Adrenal gland (tissue), 5 donors: ENCODE measurements around the gene FHOD3.

Experiments used
- POLR2A ChIP-seq, 2 donors: fragments of 450-650 bp; IDR thresholded peaks; one replicate each; pipeline ENCODE4 v1.6.1; 2017; ENCODE audit warnings: antibody characterized with exemption in 2 of 2, mild to moderate bottlenecking in 2 of 2, moderate library complexity in 1 of 2
- TF ChIP-seq, protein P1 (sequence below), 6 experiments: fragments of 450-650 bp in 4 of 6; fragments of 200-600 bp in 2 of 6; sonication (generic) in 1 of 6; IDR thresholded peaks; 1 replicate in 5 of 6; 2 replicates in 1 of 6; pipeline versions ENCODE4 v1.5.1 to v1.8.0; 2016 to 2021; ENCODE audit warnings: antibody characterized with exemption in 6 of 6, mild to moderate bottlenecking in 2 of 6, moderate library complexity in 1 of 6
- donor health status: DM: no; HTN: no; CAD: no.

DNA sequence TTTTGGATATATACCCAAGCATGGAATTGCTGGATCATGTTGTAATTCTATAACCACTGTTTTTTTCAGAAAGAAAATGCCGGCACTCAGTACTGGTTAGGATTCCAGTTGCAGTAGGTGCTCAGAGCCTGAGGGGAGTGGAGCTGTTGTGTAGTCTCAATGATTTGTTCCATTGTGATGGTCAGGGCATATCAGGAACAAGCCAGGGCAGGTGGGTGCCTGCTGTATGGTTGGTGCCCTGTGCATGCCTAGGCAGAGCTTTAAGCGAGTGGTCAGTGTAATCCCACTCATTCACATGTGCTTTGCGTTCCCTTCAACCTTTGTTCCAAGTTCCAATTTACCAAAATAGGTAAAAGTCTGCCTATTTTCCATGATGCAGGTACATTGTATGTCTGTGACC lies 100.9 kb downstream of the FHOD3 start:
- TF ChIP-seq, protein P1, sequence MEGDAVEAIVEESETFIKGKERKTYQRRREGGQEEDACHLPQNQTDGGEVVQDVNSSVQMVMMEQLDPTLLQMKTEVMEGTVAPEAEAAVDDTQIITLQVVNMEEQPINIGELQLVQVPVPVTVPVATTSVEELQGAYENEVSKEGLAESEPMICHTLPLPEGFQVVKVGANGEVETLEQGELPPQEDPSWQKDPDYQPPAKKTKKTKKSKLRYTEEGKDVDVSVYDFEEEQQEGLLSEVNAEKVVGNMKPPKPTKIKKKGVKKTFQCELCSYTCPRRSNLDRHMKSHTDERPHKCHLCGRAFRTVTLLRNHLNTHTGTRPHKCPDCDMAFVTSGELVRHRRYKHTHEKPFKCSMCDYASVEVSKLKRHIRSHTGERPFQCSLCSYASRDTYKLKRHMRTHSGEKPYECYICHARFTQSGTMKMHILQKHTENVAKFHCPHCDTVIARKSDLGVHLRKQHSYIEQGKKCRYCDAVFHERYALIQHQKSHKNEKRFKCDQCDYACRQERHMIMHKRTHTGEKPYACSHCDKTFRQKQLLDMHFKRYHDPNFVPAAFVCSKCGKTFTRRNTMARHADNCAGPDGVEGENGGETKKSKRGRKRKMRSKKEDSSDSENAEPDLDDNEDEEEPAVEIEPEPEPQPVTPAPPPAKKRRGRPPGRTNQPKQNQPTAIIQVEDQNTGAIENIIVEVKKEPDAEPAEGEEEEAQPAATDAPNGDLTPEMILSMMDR (IDR thresholded peaks at IDR 0.05), result no peak
- TF ChIP-seq POLR2A (IDR thresholded peaks at IDR 0.05), result no peak
